HepG2 (cell line): ENCODE measurements around the gene GP1BA. TPM values are rescaled to one million over a fixed set of nuclear protein-coding genes. Genes with fewer than 3 reads are reported as not detected.

ENCODE experiments used
- FOXA3 ChIP-seq: IDR thresholded peaks from 2 replicates; pipeline ENCODE4 v1.6.1; 2016; ENCODE audit warnings: missing genetic modification reagents, missing compliant biosample characterization
- FOXJ3 ChIP-seq: sonication (generic); formaldehyde crosslinking; IDR thresholded peaks from 2 replicates; pipeline ENCODE4 v1.4.0; 2020; ENCODE audit warnings: missing genetic modification reagents, mild to moderate bottlenecking, borderline replicate concordance
- KDM2A ChIP-seq: sonication (generic); formaldehyde crosslinking; IDR thresholded peaks from 2 replicates; pipeline ENCODE4 v1.4.0; 2020; ENCODE audit warnings: low read depth, missing genetic modification reagents, borderline replicate concordance
- MIXL1 ChIP-seq: IDR thresholded peaks from 2 replicates; pipeline ENCODE4 v1.6.1; 2016
- NFYC ChIP-seq: IDR thresholded peaks from 2 replicates; pipeline ENCODE4 v1.6.1; 2016; ENCODE audit warnings: missing genetic modification reagents, missing compliant biosample characterization
- NR0B2 ChIP-seq: sonication (generic); formaldehyde crosslinking; IDR thresholded peaks from 2 replicates; pipeline ENCODE4 v1.4.0; 2020; ENCODE audit warnings: mild to moderate bottlenecking, missing genetic modification reagents
- NR1H2 ChIP-seq: sonication (generic); formaldehyde crosslinking; IDR thresholded peaks from 2 replicates; pipeline ENCODE4 v1.8.1; 2022; ENCODE audit warnings: low read depth, missing genetic modification reagents, borderline replicate concordance
- PAXIP1 ChIP-seq: sonication (generic); formaldehyde crosslinking; conservative IDR thresholded peaks from 2 replicates; pipeline ENCODE4 v1.4.0; 2020; ENCODE audit warnings: mild to moderate bottlenecking, missing genetic modification reagents, moderate library complexity
- PITX1 ChIP-seq: sonication (generic); formaldehyde crosslinking; IDR thresholded peaks from 2 replicates; pipeline ENCODE4 v1.5.1; 2020; ENCODE audit warnings: mild to moderate bottlenecking, missing genetic modification reagents
- STAG1 ChIP-seq: sonication (generic); formaldehyde crosslinking; IDR thresholded peaks from 2 replicates; pipeline ENCODE4 v1.4.0; 2020; ENCODE audit warnings: missing genetic modification reagents
- TAF15 ChIP-seq: fragments of 200-400 bp; formaldehyde crosslinking; IDR thresholded peaks from one replicate; pipeline ENCODE4 v1.6.1; 2018; ENCODE audit warnings: mild to moderate bottlenecking, low read depth, low read length; ENCODE audit not compliant: poor library complexity, severe bottlenecking
- TFDP2 ChIP-seq: sonication (generic); formaldehyde crosslinking; IDR thresholded peaks from 2 replicates; pipeline ENCODE4 v1.4.0; 2020; ENCODE audit warnings: missing genetic modification reagents
- TRIM24 ChIP-seq: sonication (generic); formaldehyde crosslinking; IDR thresholded peaks from 2 replicates; pipeline ENCODE4 v1.8.0; 2022; ENCODE audit warnings: mild to moderate bottlenecking, missing genetic modification reagents
- ZFP41 ChIP-seq: sonication (generic); formaldehyde crosslinking; IDR thresholded peaks from 2 replicates; pipeline ENCODE4 v1.4.0; 2020; ENCODE audit warnings: mild to moderate bottlenecking, missing genetic modification reagents, borderline replicate concordance
- ZNF431 ChIP-seq: sonication (generic); formaldehyde crosslinking; IDR thresholded peaks from 2 replicates; pipeline ENCODE4 v1.9.0; 2022; ENCODE audit warnings: missing genetic modification reagents, low read depth, mild to moderate bottlenecking, borderline replicate concordance
- ZNF567 ChIP-seq: sonication (generic); formaldehyde crosslinking; IDR thresholded peaks from 2 replicates; pipeline ENCODE4 v1.8.1; 2023; ENCODE audit warnings: mild to moderate bottlenecking, missing genetic modification reagents, borderline replicate concordance
- ZNF687 ChIP-seq: sonication (generic); formaldehyde crosslinking; IDR thresholded peaks from 2 replicates; pipeline ENCODE4 v1.5.1; 2020; ENCODE audit warnings: mild to moderate bottlenecking, missing genetic modification reagents, moderate library complexity
- ZNF878 ChIP-seq: sonication (generic); formaldehyde crosslinking; IDR thresholded peaks from 2 replicates; pipeline ENCODE4 v1.8.1; 2023; ENCODE audit warnings: mild to moderate bottlenecking, missing genetic modification reagents, moderate library complexity
- ZSCAN31 ChIP-seq: sonication (generic); formaldehyde crosslinking; IDR thresholded peaks from 2 replicates; pipeline ENCODE4 v1.5.0; 2020; ENCODE audit warnings: low read depth, mild to moderate bottlenecking, missing genetic modification reagents
- polyA plus RNA-seq, 8 experiments: library from polyadenylated mRNA; depleted of rRNA in 3 of 8; stranded (reverse) in 7 of 8; unstranded in 1 of 8; fragments of >200 nt; fragmentation: Illumina TruSeq in 4 of 8; extraction: Trizol in 4 of 8; gene quantifications; 2 replicates each; pipeline versions ENCODE4 v1.2.1 to v1.2.3, GENCODE V29; 2011 to 2016; ENCODE audit warnings: low read depth in 4 of 8, missing spikeins in 1 of 8, mixed read lengths in 1 of 8; ENCODE audit not compliant: insufficient read depth in 1 of 8
- total RNA-seq, 5 experiments: library from RNA; depleted of rRNA; stranded (reverse); fragments of >200 nt; fragmentation: Illumina TruSeq; extraction: Trizol; gene quantifications; 2 replicates each; pipeline ENCODE4 v1.2.3, GENCODE V29; 2016; ENCODE audit warnings: low read depth in 1 of 5

GP1BA gene
- total and polyA plus RNA-seq, 2 of the 13 experiments (the other 11 are each of a cell fraction or from before 2014, with no cell fraction given) = not detected

GRCh38 chr17:4908711-4909496 is 23.2 kb upstream of the GP1BA start (continued):
- TF ChIP-seq NR0B2 (CRISPR knock-in tag) (no peak), NR1H2 (CRISPR knock-in tag) (no peak), FOXA3 (CRISPR knock-in tag) (0 out of 2 replicates have a peak, but pooled peaks have one; percentile 16), ZNF567 (peak; percentile 45; the same call in 1 of the 2 replicates), ZNF878 (CRISPR knock-in tag) (no peak), MIXL1 (CRISPR knock-in tag) (peak; percentile 62; the same call in 1 of the 2 replicates), ZSCAN31 (CRISPR knock-in tag) (no peak), FOXJ3 (CRISPR knock-in tag) (peak; percentile 28; the same call in 1 of the 2 replicates), STAG1 (CRISPR knock-in tag) (peak; percentile 85), TFDP2 (CRISPR knock-in tag) (no peak), TAF15 (no peak), NFYC (no peak), ZNF687 (CRISPR knock-in tag) (peak; percentile 49), ZFP41 (CRISPR knock-in tag) (peak; percentile 62; the same call in 1 of the 2 replicates), TRIM24 (CRISPR knock-in tag) (0 out of 2 replicates have a peak, but pooled peaks have one; percentile 32), PITX1 (CRISPR knock-in tag) (no peak), ZNF431 (CRISPR knock-in tag) (no peak), PAXIP1 (CRISPR knock-in tag) (0 out of 2 replicates have a peak, but pooled peaks have one; percentile 25), KDM2A (CRISPR knock-in tag) (0 out of 2 replicates have a peak, but pooled peaks have one; percentile 40)
